Muscle of leg (tissue), 16 donors: Measurements from ENCODE around the gene OR4D10. TPM values are rescaled to one million over a fixed set of nuclear protein-coding genes. Genes with fewer than 3 reads are reported as not detected.
"Not testable (repeated sequence)": the region's sequence is repeated elsewhere in the genome, so short reads cannot be mapped to it uniquely, and the experiment has no call there.

Source experiments
- DNase-seq: peaks from one replicate; pipeline ENCODE4 v3.0.0; 2013
- H3K27ac ChIP-seq: one replicate; pipeline ENCODE4 v1.5.1; 2013; ENCODE audit warnings: mild to moderate bottlenecking, low read length, control low read depth
- H3K27me3 ChIP-seq: one replicate; pipeline ENCODE4 v1.6.1; 2013; ENCODE audit warnings: low read length; ENCODE audit not compliant: control insufficient read depth, insufficient read depth
- H3K36me3 ChIP-seq: one replicate; pipeline ENCODE4 v1.6.1; 2013; ENCODE audit warnings: low read length; ENCODE audit not compliant: control insufficient read depth, insufficient read depth
- H3K4me1 ChIP-seq: one replicate; pipeline ENCODE4 v1.6.1; 2013; ENCODE audit warnings: low read length; ENCODE audit not compliant: control insufficient read depth, insufficient read depth
- H3K4me3 ChIP-seq: one replicate; pipeline ENCODE4 v1.5.1; 2013; ENCODE audit warnings: low read length, control low read depth
- H3K9me3 ChIP-seq: replicated peaks from 2 replicates; pipeline ENCODE4 v1.6.1; 2013; ENCODE audit warnings: low read depth, low read length; ENCODE audit not compliant: control insufficient read depth
- WGBS: methylation state at CpG from one replicate; pipeline ENCODE4 v1.1.5; 2013; ENCODE audit warnings: missing lambda C conversion rate; ENCODE audit not compliant: insufficient coverage; 5-methylcytosine and 5-hydroxymethylcytosine counted together
- long read RNA-seq, 11 donors: transcript quantifications; one replicate each; lab custom pipeline, GENCODE V29; 2026
- polyA plus RNA-seq, 8 donors: library from polyadenylated mRNA; unstranded; fragments of 120-200 nt; gene quantifications; one replicate each; pipeline versions ENCODE4 v1.2.1 to v1.2.3, GENCODE V29; 2013; ENCODE audit warnings: inconsistent platforms in 1 of 8, low replicate concordance in 1 of 8; ENCODE audit not compliant: insufficient read length in 8 of 8, insufficient read depth in 1 of 8
- total RNA-seq: library from RNA; stranded (reverse); fragments of 120-200 nt; gene quantifications from one replicate; pipeline ENCODE4 v1.2.4, GENCODE V29; 2013

OR4D10 gene
- total RNA-seq (not detected), polyA plus RNA-seq (not detected)
- long read RNA-seq, donor 1, result 0 reads
- long read RNA-seq, donor 2, result 0 reads
- long read RNA-seq, donor 3, result 0 reads
- long read RNA-seq, donor 4, result 0 reads
- long read RNA-seq, donor 5, result 0 reads
- long read RNA-seq, donor 6, result 0 reads
- long read RNA-seq, donor 7, result 0 reads
- long read RNA-seq, donor 8, result 0 reads
- long read RNA-seq, donor 9, result 0 reads
- long read RNA-seq, donor 10, result 0 reads
- long read RNA-seq, donor 11, result 0 reads

DNA sequence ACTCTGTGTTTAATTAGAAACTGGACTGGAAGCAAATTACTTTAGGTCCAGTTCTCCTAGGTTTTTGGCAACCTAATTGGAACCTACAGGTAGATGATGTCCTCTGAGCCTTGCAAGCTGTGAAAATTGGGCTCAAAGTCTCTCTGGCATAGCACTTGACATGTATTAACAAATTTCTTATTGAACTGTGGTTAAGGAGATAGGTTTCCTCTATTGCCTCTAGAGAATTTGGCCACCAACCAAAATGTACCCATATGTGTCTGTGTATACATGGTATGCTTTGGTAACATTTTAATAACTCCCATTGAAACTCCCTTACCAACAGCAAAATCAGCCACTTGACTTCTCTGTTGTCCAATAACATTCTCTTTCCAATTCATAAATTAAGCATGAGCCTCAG is at the start of gene OR4D10:
Gene OR4D10, plus strand, starts transcription at position 301 of the 400 bp plus-strand sequence. CDS start 4,115 bp downstream, outside the sequence.
- Histone ChIP-seq H3K36me3 (no peaks in the 10 kb centered on the region), H3K27me3 (no peaks in the 10 kb centered on the region), H3K27ac (no peak within 1 kb of the TSS), H3K4me3 (no peak within 1 kb of the TSS), H3K9me3 (no peaks in the 10 kb centered on the region), H3K4me1 (no peaks in the 10 kb centered on the region)
- DNase-seq, result no peak

DNA sequence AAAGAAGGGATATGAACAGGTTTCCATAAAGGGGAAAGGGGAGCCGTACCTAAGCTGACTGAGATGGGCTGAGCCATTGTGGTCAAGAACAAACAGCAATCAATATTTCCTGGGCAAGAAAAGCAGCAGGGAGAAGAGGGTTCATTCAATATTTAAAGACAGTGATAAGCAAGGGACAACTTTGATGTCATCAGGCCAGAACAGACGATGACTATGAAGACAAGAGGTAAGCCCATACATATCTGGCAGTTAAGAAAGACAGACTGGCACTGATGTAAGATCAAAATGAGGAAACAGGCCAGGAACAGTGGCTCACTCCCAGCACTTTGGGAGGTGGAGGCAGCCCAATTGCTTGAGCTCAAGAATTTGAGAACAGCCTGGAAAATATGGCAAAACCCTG is 49.3 kb upstream of the OR4D10 start:
- no peaks in the 10 kb centered on the region for H3K9me3 ChIP-seq
- no peak overlapping the region for H3K27ac ChIP-seq
- H3K27me3 ChIP-seq, result no peaks in the 10 kb centered on the region
- no peaks in the 10 kb centered on the region for H3K4me1 ChIP-seq
- 68% methylated on average over 2 of the region's 2 CpGs for WGBS
- no peaks in the 10 kb centered on the region for H3K36me3 ChIP-seq
- DNase-seq, result no peak
- no peak overlapping the region for H3K4me3 ChIP-seq

DNA sequence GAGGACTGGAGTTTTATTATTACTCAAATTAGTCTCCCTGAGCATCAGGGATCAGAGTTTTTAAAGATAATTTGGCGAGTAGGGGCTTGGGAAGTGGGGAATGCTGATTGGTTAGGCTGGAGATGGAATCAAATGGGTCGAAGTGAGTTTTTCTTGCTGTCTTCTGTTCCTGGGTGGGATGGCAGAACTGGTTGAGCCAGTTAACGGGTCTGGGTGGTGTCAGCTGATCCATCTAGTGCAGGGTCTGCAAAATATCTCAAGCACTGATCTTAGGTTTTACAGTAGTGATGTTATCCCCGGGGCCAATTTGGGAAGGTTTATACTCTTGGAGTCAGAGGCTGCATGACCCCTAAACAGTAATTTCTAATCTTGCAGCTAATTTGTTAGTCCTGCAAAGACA is 48.0 kb upstream of the OR4D10 start:
- 82% methylated on average over 3 of the region's 4 CpGs for WGBS
- DNase-seq, result no peak
- Histone ChIP-seq H3K36me3 (no peaks in the 10 kb centered on the region), H3K4me1 (no peaks in the 10 kb centered on the region), H3K27ac (no peak overlapping the region), H3K9me3 (no peaks in the 10 kb centered on the region), H3K27me3 (no peaks in the 10 kb centered on the region), H3K4me3 (no peak overlapping the region)

DNA sequence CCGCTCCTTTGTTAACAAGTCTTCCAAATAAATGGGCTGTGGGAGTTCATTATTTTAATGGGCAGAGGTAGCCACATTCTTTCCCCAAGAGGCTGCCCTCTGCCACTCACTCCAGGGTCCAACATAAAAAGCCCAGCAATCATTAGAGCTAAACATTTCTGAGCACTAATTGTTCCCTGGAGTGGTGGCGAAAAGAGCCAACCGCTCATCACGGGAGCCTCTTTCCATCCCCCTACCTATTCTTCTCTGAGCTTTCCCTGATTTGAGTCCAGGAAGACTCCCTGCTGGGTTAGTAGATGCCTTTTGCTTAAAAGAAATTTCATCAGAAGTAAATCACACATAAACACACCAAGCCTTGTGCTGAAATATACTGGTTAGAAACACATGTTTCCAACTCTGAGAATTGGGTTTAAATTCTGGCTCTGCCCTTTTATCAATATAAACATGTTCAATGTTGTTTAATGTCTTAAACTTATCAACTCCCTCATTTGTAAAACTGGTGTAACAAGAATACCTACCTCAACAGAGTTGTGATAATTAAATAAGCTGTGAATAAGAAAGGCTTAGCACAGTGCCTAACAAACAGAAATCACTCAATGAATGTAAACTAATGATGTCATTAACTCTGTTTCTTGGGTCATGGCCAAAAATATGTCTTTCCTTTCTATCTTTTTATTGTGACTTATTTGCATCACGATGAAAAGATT is 46.6 kb upstream of the OR4D10 start, which contains the start of gene OR5A2:
Gene OR5A2, minus strand, starts transcription at position 53 of the 707 bp plus-strand sequence. CDS start 3,460 bp downstream, outside the sequence.
- H3K4me3 ChIP-seq, result no peak within 1 kb of the TSS
- DNase-seq, result no peak
- H3K27me3 ChIP-seq, result no peaks in the 10 kb centered on the region
- no peaks in the 10 kb centered on the region for H3K36me3 ChIP-seq
- 61% methylated on average over 2 of the region's 5 CpGs for WGBS
- no peak within 1 kb of the TSS for H3K27ac ChIP-seq
- H3K9me3 ChIP-seq, result no peaks in the 10 kb centered on the region
- no peaks in the 10 kb centered on the region for H3K4me1 ChIP-seq

DNA sequence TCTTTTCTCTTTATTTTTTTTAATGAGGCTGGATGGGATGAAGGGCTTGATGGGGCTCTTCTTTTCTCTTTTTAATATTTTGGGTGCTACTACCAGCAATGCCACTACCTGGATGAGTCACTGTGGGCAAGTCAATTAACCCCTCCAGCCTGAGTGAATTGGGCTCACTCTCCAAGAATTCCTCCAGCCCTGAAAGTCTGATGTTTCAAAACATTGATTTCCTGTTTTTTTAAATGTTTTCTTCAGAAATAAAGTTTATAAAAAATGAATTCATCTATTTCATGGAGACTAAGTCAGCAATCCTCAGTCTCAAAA is 46.1 kb upstream of the OR4D10 start:
- Histone ChIP-seq H3K27ac (no peak overlapping the region), H3K9me3 (no peaks in the 10 kb centered on the region), H3K36me3 (no peaks in the 10 kb centered on the region), H3K4me3 (no peak overlapping the region), H3K4me1 (no peaks in the 10 kb centered on the region), H3K27me3 (no peaks in the 10 kb centered on the region)
- no peak for DNase-seq

DNA sequence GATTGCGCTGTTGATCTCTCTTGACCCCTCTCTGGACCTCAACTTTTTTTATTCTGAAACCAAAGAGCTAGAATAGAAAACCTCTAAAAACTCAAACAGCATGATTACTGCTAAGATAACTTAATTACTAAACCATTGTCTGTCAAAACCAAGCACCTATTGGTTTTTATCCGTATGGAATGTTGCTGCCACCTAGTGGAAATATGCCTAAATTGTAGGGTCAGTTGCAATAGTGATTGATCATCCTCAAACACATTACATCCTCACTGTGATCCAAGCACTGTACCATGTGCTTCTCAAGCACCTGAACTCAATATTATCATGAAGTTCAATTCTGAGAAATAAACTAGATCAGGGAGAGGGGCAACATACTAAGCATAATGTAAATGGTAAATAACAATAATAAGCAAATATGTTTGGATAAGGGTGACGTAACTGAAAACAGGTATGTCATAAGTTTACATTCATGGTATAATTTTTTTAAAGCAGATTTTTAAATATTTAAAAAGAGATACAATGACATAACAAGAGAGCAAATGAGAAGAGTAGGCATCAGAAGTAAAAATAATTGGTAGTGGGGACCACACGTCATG is 43.1 kb upstream of the OR4D10 start:
- peak; percentile 39 for DNase-seq
- Histone ChIP-seq H3K4me3 (no peak overlapping the region), H3K27ac (no peak overlapping the region), H3K4me1 (no peaks in the 10 kb centered on the region), H3K27me3 (no peaks in the 10 kb centered on the region), H3K9me3 (no peaks in the 10 kb centered on the region), H3K36me3 (no peaks in the 10 kb centered on the region)
- no CpG with 5 or more reads among the region's 4 CpGs for WGBS

DNA sequence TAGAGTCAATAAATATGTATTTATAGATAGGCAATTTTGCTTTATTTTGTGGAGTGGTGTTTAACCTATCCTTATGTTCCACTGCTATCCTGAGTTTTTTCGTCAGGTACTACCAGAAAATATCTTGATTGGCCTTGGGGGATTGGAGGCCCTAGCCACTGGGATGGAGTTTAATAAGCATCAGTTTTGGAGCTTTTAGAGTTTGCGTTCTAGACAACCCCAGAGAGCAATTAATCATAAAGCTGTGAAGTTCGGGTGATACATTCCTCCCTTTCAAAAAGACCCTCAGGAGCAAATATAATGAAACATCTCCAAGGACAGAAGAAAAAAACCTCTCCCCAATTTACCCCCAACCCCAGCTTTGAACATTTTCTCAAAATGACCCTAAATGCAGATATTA is 36.9 kb upstream of the OR4D10 start, which contains the start of gene OR5A1:
Gene OR5A1, plus strand, starts transcription at position 301 of the 400 bp plus-strand sequence. CDS start 6,700 bp downstream, outside the sequence.
- no peaks in the 10 kb centered on the region for H3K4me1 ChIP-seq
- no peak for DNase-seq
- H3K9me3 ChIP-seq, result no peaks in the 10 kb centered on the region
- no peaks in the 10 kb centered on the region for H3K27me3 ChIP-seq
- no peak within 1 kb of the TSS for H3K27ac ChIP-seq
- H3K36me3 ChIP-seq, result no peaks in the 10 kb centered on the region
- WGBS, result no CpG with 5 or more reads among the region's 3 CpGs
- no peak within 1 kb of the TSS for H3K4me3 ChIP-seq

DNA sequence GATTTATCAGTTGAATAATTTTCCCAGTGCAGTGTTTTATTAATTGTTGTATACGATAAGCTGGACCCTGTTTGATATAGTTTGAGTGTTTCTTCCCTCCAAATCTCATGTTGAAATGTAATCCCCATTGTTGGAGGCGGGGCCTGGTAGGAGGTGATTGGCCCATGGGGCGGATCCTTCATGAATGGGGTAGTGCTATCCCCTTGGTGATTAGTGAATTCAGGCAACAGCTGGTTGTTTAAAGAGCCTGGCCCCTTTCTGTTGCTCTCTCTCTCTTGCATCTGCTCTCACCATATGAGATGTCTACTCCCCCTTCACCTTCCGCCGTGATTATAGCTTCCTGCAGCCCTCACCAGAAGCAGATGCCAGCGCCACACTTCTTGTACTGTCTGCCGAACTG is 35.3 kb upstream of the OR4D10 start:
- no peaks in the 10 kb centered on the region for H3K36me3 ChIP-seq
- no peak overlapping the region for H3K27ac ChIP-seq
- no peaks in the 10 kb centered on the region for H3K4me1 ChIP-seq
- H3K4me3 ChIP-seq, result no peak overlapping the region
- no peak for DNase-seq
- WGBS, result 80% methylated on average over 1 of the region's 7 CpGs
- no peaks in the 10 kb centered on the region for H3K27me3 ChIP-seq
- no peaks in the 10 kb centered on the region for H3K9me3 ChIP-seq

DNA sequence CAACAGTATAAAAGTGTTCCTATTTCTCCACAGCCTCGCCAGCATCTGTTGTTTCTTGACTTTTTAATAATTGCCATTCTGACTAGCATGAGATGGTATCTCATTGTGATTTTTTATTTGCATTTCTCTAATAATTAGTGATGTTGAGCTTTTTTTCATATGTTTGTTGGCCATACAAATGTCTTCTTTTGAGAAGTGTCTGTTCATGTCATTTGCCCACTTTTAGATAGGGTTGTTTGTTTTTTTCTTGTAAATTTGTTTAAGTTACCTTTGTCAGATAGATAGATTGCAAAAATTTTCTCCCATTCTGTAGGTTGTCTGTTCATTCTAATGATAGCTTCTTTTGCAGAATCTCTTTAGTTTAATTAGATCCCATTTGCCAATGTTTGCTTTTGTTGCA is 27.5 kb upstream of the OR4D10 start:
- not testable (repeated sequence) for H3K27ac ChIP-seq, DNase-seq, H3K27me3 ChIP-seq, H3K4me3 ChIP-seq, H3K4me1 ChIP-seq, H3K36me3 ChIP-seq, H3K9me3 ChIP-seq
- WGBS, result no CpG with 5 or more reads among the region's 1 CpG

DNA sequence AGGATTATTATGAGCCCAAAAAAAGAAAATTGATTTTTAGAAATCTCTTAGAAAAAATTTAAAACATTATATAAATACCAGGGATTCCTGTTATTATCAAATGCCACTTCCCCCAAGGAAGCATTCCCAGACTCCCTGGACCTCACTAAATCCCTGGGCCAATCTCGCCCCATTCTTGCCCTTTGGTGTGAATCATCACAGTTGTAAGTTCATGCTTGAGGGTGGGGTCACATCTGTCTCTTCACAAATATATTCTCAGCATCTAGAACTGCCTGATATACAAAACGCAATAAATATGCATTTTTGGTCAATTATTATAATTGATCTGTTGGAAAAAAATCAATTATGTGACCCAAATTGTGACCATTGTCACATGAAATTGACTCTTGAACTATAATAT is 24.6 kb upstream of the OR4D10 start:
- Histone ChIP-seq H3K27ac (no peak overlapping the region), H3K4me1 (no peaks in the 10 kb centered on the region), H3K27me3 (no peaks in the 10 kb centered on the region), H3K9me3 (no peaks in the 10 kb centered on the region), H3K36me3 (no peaks in the 10 kb centered on the region), H3K4me3 (no peak overlapping the region)
- no CpG with 5 or more reads among the region's 2 CpGs for WGBS
- DNase-seq, result no peak
